Colonic mucosa (tissue), 4 donors: Measurements from ENCODE around the gene TWSG1. TPM values are rescaled to one million over a fixed set of nuclear protein-coding genes. Genes with fewer than 3 reads are reported as not detected.

Experiments
- DNase-seq: peaks from one replicate; pipeline ENCODE4 v3.0.0-alpha.2; 2020
- H3K27ac ChIP-seq: fragments of 200-600 bp; one replicate; pipeline ENCODE4 v1.8.0; 2021
- H3K27me3 ChIP-seq: fragments of 200-600 bp; one replicate; pipeline ENCODE4 v1.8.0; 2021
- H3K36me3 ChIP-seq: fragments of 200-600 bp; one replicate; pipeline ENCODE4 v1.8.0; 2021
- H3K4me1 ChIP-seq: fragments of 200-600 bp; one replicate; pipeline ENCODE4 v1.8.0; 2021; ENCODE audit warnings: mild to moderate bottlenecking
- H3K4me3 ChIP-seq: fragments of 200-600 bp; one replicate; pipeline ENCODE4 v1.8.0; 2021
- H3K9ac ChIP-seq, 2 donors: one replicate each; pipeline ENCODE4 v1.7.0; 2013; ENCODE audit warnings: control low read depth in 2 of 2, low read depth in 2 of 2, low read length in 2 of 2
- H3K9me3 ChIP-seq: fragments of 200-600 bp; one replicate; pipeline ENCODE4 v1.8.0; 2021
- CTCF ChIP-seq: fragments of 200-600 bp; IDR thresholded peaks from one replicate; pipeline ENCODE4 v1.8.0; 2022; ENCODE audit warnings: antibody characterized with exemption, mild to moderate bottlenecking
- intact Hi-C: fragments of 100-400 bp; cut with DNase I; formaldehyde crosslinking; loops from one replicate; pipeline ENCODE4 v1.14.1; 2022
- total RNA-seq, 2 donors: library from RNA; stranded (reverse); fragmentation: NEBNext Ultra II Directional in 1 of 2; extraction: Animal tissue kit (Norgen Biotek cat#: 25700) in 1 of 2; gene quantifications; one replicate each; pipeline ENCODE4 v1.2.1, GENCODE V29; 2021
- donor health status: healthy.
- donor health status: DM: no; HTN: no; CAD: no.
- donor health status: DM: no; HTN: no; CAD: no.

The TWSG1 gene
- total RNA-seq, 2 donors from 2014 or later, result 14.1 to 25.1 TPM

GRCh38 chr18:9437672-9438071 is 103.1 kb downstream of the TWSG1 start:
- H3K9ac ChIP-seq, result no peak overlapping the region
- no peak overlapping the region for H3K4me3 ChIP-seq
- no peaks in the 10 kb centered on the region for H3K36me3 ChIP-seq
- H3K27me3 ChIP-seq, result no peaks in the 10 kb centered on the region
- H3K27ac ChIP-seq, result no peak overlapping the region
- no peak for TF ChIP-seq CTCF
- no peaks in the 10 kb centered on the region for H3K9me3 ChIP-seq
- intact Hi-C loops, result no loop called here
- no peak for DNase-seq
- H3K4me1 ChIP-seq, result no peaks in the 10 kb centered on the region

GRCh38 chr18:9441061-9441460 is 106.5 kb downstream of the TWSG1 start:
- H3K4me3 ChIP-seq, result no peak overlapping the region
- H3K36me3 ChIP-seq, result no peaks in the 10 kb centered on the region
- no peak overlapping the region for H3K9ac ChIP-seq
- DNase-seq, result no peak
- H3K27me3 ChIP-seq, result no peaks in the 10 kb centered on the region
- H3K4me1 ChIP-seq, result no peaks in the 10 kb centered on the region
- TF ChIP-seq CTCF, result no peak
- intact Hi-C loops, result no loop called here
- no peak overlapping the region for H3K27ac ChIP-seq
- H3K9me3 ChIP-seq, result no peaks in the 10 kb centered on the region

- Histone ChIP-seq H3K27me3 (no peaks in the 10 kb centered on the region), H3K9ac (no peak overlapping the region), H3K4me1 (no peaks in the 10 kb centered on the region), H3K36me3 (no peaks in the 10 kb centered on the region), H3K9me3 (no peaks in the 10 kb centered on the region), H3K4me3 (no peak overlapping the region), H3K27ac (no peak overlapping the region)
- no peak for TF ChIP-seq CTCF
- intact Hi-C loops, result no loop called here
- DNase-seq, result no peak
Measured at GRCh38 chr18:9444549-9444948, 110.0 kb downstream of the TWSG1 start.

GRCh38 chr18:9446839-9447238 is 112.3 kb downstream of the TWSG1 start:
- no peaks in the 10 kb centered on the region for H3K36me3 ChIP-seq
- no peak overlapping the region for H3K27ac ChIP-seq
- intact Hi-C loops, result no loop called here
- H3K9ac ChIP-seq, result no peak overlapping the region
- no peak overlapping the region for H3K4me3 ChIP-seq
- H3K9me3 ChIP-seq, result no peaks in the 10 kb centered on the region
- no peak for TF ChIP-seq CTCF
- no peaks in the 10 kb centered on the region for H3K4me1 ChIP-seq
- no peaks in the 10 kb centered on the region for H3K27me3 ChIP-seq
- no peak for DNase-seq

GRCh38 chr18:9447334-9447733 is 112.8 kb downstream of the TWSG1 start:
- Histone ChIP-seq H3K4me3 (no peak overlapping the region), H3K4me1 (no peaks in the 10 kb centered on the region), H3K9me3 (no peaks in the 10 kb centered on the region), H3K36me3 (no peaks in the 10 kb centered on the region), H3K27ac (no peak overlapping the region), H3K27me3 (no peaks in the 10 kb centered on the region), H3K9ac (no peak overlapping the region)
- intact Hi-C loops, result no loop called here
- no peak for TF ChIP-seq CTCF
- no peak for DNase-seq
